ENCODE results near the gene FJX1.

FJX1 gene

GRCh38 chr11:35629914-35630313, 11.7 kb downstream of the FJX1 start:
- no peak overlapping the region for H3K27ac ChIP-seq
- TF ChIP-seq ZFX (IDR thresholded peaks at IDR 0.05; ENCODE audit: borderline replicate concordance), result no peak

GRCh38 chr11:35631891-35632290, 13.6 kb downstream of the FJX1 start:
- TF ChIP-seq ZFX (IDR thresholded peaks at IDR 0.05; ENCODE audit: borderline replicate concordance), result no peak
- TF ChIP-seq CTCF (IDR thresholded peaks at IDR 0.05), result no peak
- no peak overlapping the region for H3K27ac ChIP-seq

GRCh38 chr11:35632301-35632700, 14.0 kb downstream of the FJX1 start:
- no peak for TF ChIP-seq ZFX (IDR thresholded peaks at IDR 0.05; ENCODE audit: borderline replicate concordance)
- TF ChIP-seq CTCF (IDR thresholded peaks at IDR 0.05), result no peak

GRCh38 chr11:35633827-35634423, 15.7 kb downstream of the FJX1 start:
- no peak overlapping the region for H3K27ac ChIP-seq
- TF ChIP-seq ZFX (IDR thresholded peaks at IDR 0.05; ENCODE audit: borderline replicate concordance) (no peak), CTCF (IDR thresholded peaks at IDR 0.05) (no peak)

More at GRCh38 chr11:35632301-35632700, 14.0 kb downstream of the FJX1 start:
- H3K27ac ChIP-seq, result no peak overlapping the region

GRCh38 chr11:35635933-35636332, 17.7 kb downstream of the FJX1 start:
- H3K27ac ChIP-seq, result no peak overlapping the region
- TF ChIP-seq CTCF (IDR thresholded peaks at IDR 0.05) (no peak), ZFX (IDR thresholded peaks at IDR 0.05; ENCODE audit: borderline replicate concordance) (no peak)

GRCh38 chr11:35639591-35640179, 21.4 kb downstream of the FJX1 start:
- no peak overlapping the region for H3K27ac ChIP-seq
- TF ChIP-seq ZFX (IDR thresholded peaks at IDR 0.05; ENCODE audit: borderline replicate concordance) (no peak), CTCF (IDR thresholded peaks at IDR 0.05) (no peak)

- no peak overlapping the region for H3K27ac ChIP-seq
- TF ChIP-seq CTCF (IDR thresholded peaks at IDR 0.05), result no peak
Observed at GRCh38 chr11:35641171-35641897, 23.1 kb downstream of the FJX1 start.
